Thyroid gland (tissue), 4 donors: Measurements from ENCODE around the gene MAPK6. TPM values are rescaled to one million over a fixed set of nuclear protein-coding genes. Genes with fewer than 3 reads are reported as not detected.

Experiments used
- DNase-seq, 2 donors: peaks; one replicate each; pipeline ENCODE4 v3.0.0-alpha.2; 2019
- H3K27ac ChIP-seq, 3 donors: fragments of 200-600 bp; sonication (generic); 1 replicate in 2 of 3; 2 replicates in 1 of 3; pipeline ENCODE4 v1.5.1; 2016 to 2019; ENCODE audit warnings: mild to moderate bottlenecking in 1 of 3, moderate library complexity in 1 of 3
- H3K27me3 ChIP-seq: fragments of 200-600 bp; sonication (generic); one replicate; pipeline ENCODE4 v1.5.1; 2019
- H3K36me3 ChIP-seq, 2 donors: fragments of 200-600 bp; sonication (generic); one replicate each; pipeline ENCODE4 v1.5.1; 2016 to 2019
- H3K4me1 ChIP-seq, 2 donors: fragments of 200-600 bp; sonication (generic); one replicate each; pipeline ENCODE4 v1.5.1; 2017 to 2019
- H3K4me3 ChIP-seq, 3 donors: fragments of 200-600 bp; sonication (generic); replicated peaks in 1 of 3; 1 replicate in 2 of 3; 2 replicates in 1 of 3; pipeline ENCODE4 v1.5.1; 2016; ENCODE audit warnings: mild to moderate bottlenecking in 1 of 3
- H3K9me3 ChIP-seq: fragments of 200-600 bp; sonication (generic); one replicate; pipeline ENCODE4 v1.5.1; 2017
- CTCF ChIP-seq, 6 experiments: fragments of 200-600 bp in 3 of 6; fragments of 450-650 bp in 3 of 6; sonication (generic) in 3 of 6; IDR thresholded peaks; one replicate each; pipeline ENCODE4 v1.5.1; 2016 to 2019; ENCODE audit warnings: antibody characterized with exemption in 6 of 6, mild to moderate bottlenecking in 2 of 6, inconsistent platforms in 1 of 6, moderate library complexity in 1 of 6
- POLR2A ChIP-seq, 2 donors: fragments of 450-650 bp; IDR thresholded peaks; one replicate each; pipeline ENCODE4 v1.6.1; 2017; ENCODE audit warnings: antibody characterized with exemption in 2 of 2, mild to moderate bottlenecking in 2 of 2, moderate library complexity in 1 of 2
- WGBS, 2 donors: methylation state at CpG; one replicate each; pipeline ENCODE4 v1.1.5; 2017; 5-methylcytosine and 5-hydroxymethylcytosine counted together
- intact Hi-C: fragments of 100-400 bp; cut with DNase I; formaldehyde crosslinking; loops from one replicate; pipeline ENCODE4 v1.15.1; 2023
- total RNA-seq, 4 donors: library from RNA; depleted of rRNA; stranded (reverse); fragments of >200 nt; gene quantifications; one replicate each; pipeline ENCODE4 v1.2.3, GENCODE V29; 2016

Gene MAPK6
- total RNA-seq, 4 donors from 2014 or later = 27.3 to 61.3 (median 30.9) TPM

GRCh38 chr15:52008698-52009434 is 10.2 kb upstream of the MAPK6 start:
- Histone ChIP-seq H3K27ac (no peak overlapping the region), H3K9me3 (no peaks in the 10 kb centered on the region), H3K36me3 (no peaks in the 10 kb centered on the region), H3K27me3 (no peaks in the 10 kb centered on the region), H3K4me3 (no peak overlapping the region), H3K4me1 (peaks cover 6 to 35% of the 10 kb centered on the region in 2 donors)
- intact Hi-C loops = no loop called here
- no peak for DNase-seq
- WGBS, 2 donors = 68 to 87% methylated on average over 2 of the region's 2 CpGs
- no peak for TF ChIP-seq CTCF (IDR thresholded peaks at IDR 0.05)
- TF ChIP-seq POLR2A (IDR thresholded peaks at IDR 0.05) = no peak

- peak overlapping the region in 1 of 3 donors; percentile 29 for H3K27ac ChIP-seq
- H3K27me3 ChIP-seq = no peaks in the 10 kb centered on the region
- TF ChIP-seq POLR2A (IDR thresholded peaks at IDR 0.05) (no peak), CTCF (IDR thresholded peaks at IDR 0.05) (no peak)
- no peaks in the 10 kb centered on the region for H3K36me3 ChIP-seq
- intact Hi-C loops = no loop called here
- 59% methylated on average over 14 of the region's 14 CpGs for WGBS, 2 donors
- no peaks in the 10 kb centered on the region for H3K9me3 ChIP-seq
- no peak overlapping the region for H3K4me3 ChIP-seq
- DNase-seq = peak; percentile 56 to 73
- H3K4me1 ChIP-seq = peaks cover 6 to 31% of the 10 kb centered on the region in 2 donors
Measured at GRCh38 chr15:52010633-52011595, 8.1 kb upstream of the MAPK6 start.

GRCh38 chr15:52011711-52012144 is 7.3 kb upstream of the MAPK6 start:
- DNase-seq = no peak
- Histone ChIP-seq H3K27me3 (no peaks in the 10 kb centered on the region), H3K27ac (no peak overlapping the region), H3K9me3 (no peaks in the 10 kb centered on the region), H3K36me3 (no peaks in the 10 kb centered on the region), H3K4me3 (no peak overlapping the region), H3K4me1 (peaks cover 5 to 23% of the 10 kb centered on the region in 2 donors)
- intact Hi-C loops = no loop called here
- no peak for TF ChIP-seq POLR2A (IDR thresholded peaks at IDR 0.05)
- TF ChIP-seq CTCF (IDR thresholded peaks at IDR 0.05) = no peak
- 48 to 52% methylated on average over 3 of the region's 3 CpGs for WGBS, 2 donors

- Histone ChIP-seq H3K4me1 (peaks cover under 1 to 18% of the 10 kb centered on the region in 2 donors), H3K27ac (no peak overlapping the region), H3K9me3 (no peaks in the 10 kb centered on the region), H3K4me3 (no peak overlapping the region), H3K27me3 (no peaks in the 10 kb centered on the region), H3K36me3 (no peaks in the 10 kb centered on the region)
- intact Hi-C loops = no loop called here
- DNase-seq = no peak
- WGBS, 2 donors = 65 to 73% methylated on average over 2 of the region's 2 CpGs
- no peak for TF ChIP-seq CTCF (IDR thresholded peaks at IDR 0.05)
- no peak for TF ChIP-seq POLR2A (IDR thresholded peaks at IDR 0.05)
Measured at GRCh38 chr15:52012210-52012609, 6.8 kb upstream of the MAPK6 start.
